Aorta (tissue), 5 donors: ENCODE data around the gene XAB2. TPM values are rescaled to one million over a fixed set of nuclear protein-coding genes. Genes with fewer than 3 reads are reported as not detected.

Experiments used
- ATAC-seq: fragments of 200-7000 bp; cut with Tn5 transposase; one replicate; pipeline ENCODE4 v1.9.1; 2022; ENCODE audit warnings: moderate library complexity; ENCODE audit not compliant: low FRiP score
- DNase-seq, 2 donors: peaks; one replicate each; pipeline ENCODE4 v3.0.0-alpha.2; 2020
- H3K27ac ChIP-seq, 2 donors: one replicate each; pipeline ENCODE4 v1.5.1; 2013; ENCODE audit warnings: low read length in 2 of 2, mild to moderate bottlenecking in 2 of 2, moderate library complexity in 2 of 2, control low read depth in 1 of 2, inconsistent platforms in 1 of 2, low read depth in 1 of 2
- H3K27me3 ChIP-seq, 2 donors: one replicate each; pipeline ENCODE4 v1.6.1; 2013; ENCODE audit warnings: control low read depth in 1 of 2, low read length in 1 of 2, mild to moderate bottlenecking in 1 of 2, moderate library complexity in 1 of 2; ENCODE audit not compliant: insufficient read depth in 2 of 2, control insufficient read depth in 1 of 2
- H3K36me3 ChIP-seq, 2 donors: one replicate each; pipeline ENCODE4 v1.6.1; 2013; ENCODE audit warnings: control low read depth in 1 of 2, low read length in 1 of 2, mild to moderate bottlenecking in 1 of 2; ENCODE audit not compliant: insufficient read depth in 2 of 2, control insufficient read depth in 1 of 2
- H3K4me1 ChIP-seq, 2 donors: one replicate each; pipeline ENCODE4 v1.6.1; 2013; ENCODE audit warnings: low read length in 2 of 2, control low read depth in 1 of 2, mild to moderate bottlenecking in 1 of 2, moderate library complexity in 1 of 2; ENCODE audit not compliant: insufficient read depth in 2 of 2, control insufficient read depth in 1 of 2
- H3K4me3 ChIP-seq, 2 donors: one replicate each; pipeline ENCODE4 v1.5.1; 2013; ENCODE audit warnings: low read length in 2 of 2, control low read depth in 1 of 2, mild to moderate bottlenecking in 1 of 2
- H3K9me3 ChIP-seq: one replicate; pipeline ENCODE4 v1.6.1; 2013; ENCODE audit warnings: mild to moderate bottlenecking, low read length; ENCODE audit not compliant: control insufficient read depth
- WGBS, 2 donors: extraction: QIAGEN DNeasy Blood & Tissue Kit; methylation state at CpG; one replicate each; pipeline ENCODE4 v1.1.7; 2013; 5-methylcytosine and 5-hydroxymethylcytosine counted together
- intact Hi-C, 2 donors: fragments of 100-400 bp; cut with DNase I; formaldehyde crosslinking; loops; one replicate each; pipeline versions ENCODE4 v1.14.2 to v1.15.0; 2022
- long read RNA-seq, 2 donors: library from polyadenylated mRNA; unstranded; transcript quantifications; one replicate each; pipeline ENCODE4 v2.0.0, GENCODE V29; 2020 to 2021
- polyA plus RNA-seq, 2 donors: library from polyadenylated mRNA; stranded (reverse); fragments of 200-250 nt; gene quantifications; one replicate each; pipeline ENCODE4 v1.2.3, GENCODE V29; 2013
- total RNA-seq, 2 donors: library from RNA; stranded (reverse); fragmentation: NEBNext Ultra II Directional; extraction: Animal tissue kit (Norgen Biotek cat#: 25700); gene quantifications; one replicate each; pipeline ENCODE4 v1.2.1, GENCODE V29; 2021
- donor health status: healthy with polysubstance abuse.
- donor health status: Bipolar disorder and iron deficiency.
- donor health status: DM: no; HTN: no; CAD: no.
- donor health status: DM: no; HTN: no; CAD: no.
- donor health status: DM: yes; HTN: yes; CAD: no.

The XAB2 gene
- 10 to 100 TPM; 25.4 to 34.1 TPM for total RNA-seq
- polyA plus RNA-seq, result 10 to 100 TPM; 17.0 to 93.8 TPM
- long read RNA-seq, donor 1, transcript XAB2-201 (19 exons, 2,667 nt), result major isoform, 5 of 8 reads
- long read RNA-seq, donor 1, partial matches to known transcripts, result 2 of 8 reads
- long read RNA-seq, donor 1, other reads (novel, unspliced or antisense), result 1 of 8 reads
- long read RNA-seq, donor 2, partial matches to known transcripts, result 3 of 6 reads
- long read RNA-seq, donor 2, other reads (novel, unspliced or antisense), result 1 of 6 reads

GRCh38 chr19:7629347-7630054 is at the start of gene XAB2, which contains the start of gene PET100:
Gene XAB2 (minus strand): TSS chr19:7629545. CDS start chr19:7629527, 18 bp downstream.
Gene PET100 (plus strand): TSS chr19:7629793. CDS start chr19:7629834, 41 bp downstream.
- intact Hi-C loops, result loop anchor here in 1 of 2 donors (2.0 kb wide), 1 partner anchor 51 kb away; the partner anchor contains the start of gene TRAPPC5
- Histone ChIP-seq H3K4me1 (peaks cover 0 to 3% of the 10 kb centered on the region in 2 donors), H3K27me3 (no peaks in the 10 kb centered on the region), H3K27ac (peak within 1 kb of the TSS in 1 of 2 donors; percentile 20), H3K9me3 (no peaks in the 10 kb centered on the region), H3K4me3 (peak within 1 kb of the TSS; percentile 87 to 88), H3K36me3 (no peaks in the 10 kb centered on the region)
- peak; percentile 96 for ATAC-seq
- WGBS, 2 donors, result 0% methylated on average over 40 of the region's 40 CpGs
- DNase-seq, result peak; percentile 96 to 97

DNA sequence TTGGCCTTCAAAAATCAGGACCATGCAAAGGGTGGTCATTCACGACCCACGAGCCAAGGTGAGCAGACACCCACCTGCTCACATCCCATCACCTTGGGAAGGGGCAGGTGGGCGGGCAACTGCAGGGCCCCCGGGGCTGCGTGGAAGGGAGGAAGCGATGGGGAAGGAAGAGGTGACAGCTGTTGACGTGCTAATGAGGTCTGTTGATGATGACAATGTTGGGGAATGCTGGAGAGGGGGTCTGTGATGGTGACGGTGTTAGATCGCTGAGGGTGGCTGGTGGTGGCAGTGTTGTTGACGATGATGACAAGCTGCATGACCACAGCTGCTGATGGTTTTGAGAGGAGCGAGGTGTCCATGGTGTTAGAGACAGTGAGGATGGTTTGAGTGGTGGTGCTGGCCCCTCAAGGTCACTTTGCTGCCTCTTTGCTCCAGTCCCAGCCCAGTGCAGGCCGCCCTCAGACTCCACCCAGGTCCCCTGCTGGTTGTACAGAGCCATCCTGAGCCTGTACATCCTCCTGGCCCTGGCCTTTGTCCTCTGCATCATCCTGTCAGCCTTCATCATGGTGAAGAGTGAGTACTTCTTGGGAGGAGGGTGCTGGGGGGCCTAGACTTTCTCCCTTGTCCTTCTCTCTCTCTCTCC is 48.4 kb upstream of the XAB2 start:
- Histone ChIP-seq H3K4me1 (no peaks in the 10 kb centered on the region), H3K27me3 (no peaks in the 10 kb centered on the region), H3K27ac (no peak overlapping the region), H3K9me3 (no peaks in the 10 kb centered on the region), H3K36me3 (no peaks in the 10 kb centered on the region), H3K4me3 (no peak overlapping the region)
- DNase-seq, result no peak
- 46 to 49% methylated on average over 12 of the region's 12 CpGs for WGBS, 2 donors
- intact Hi-C loops, result loop anchor here in 1 of 2 donors (2.0 to 5.0 kb wide), 2 partner anchors 27 to 325 kb away; no protein-coding TSS in a partner anchor
- ATAC-seq, result no peak

- DNase-seq, result no peak
- 51 to 52% methylated on average over 10 of the region's 10 CpGs for WGBS, 2 donors
- ATAC-seq, result no peak
- no peak within 1 kb of the TSS for H3K27ac ChIP-seq
- no peaks in the 10 kb centered on the region for H3K36me3 ChIP-seq
- no peak within 1 kb of the TSS for H3K4me3 ChIP-seq
- no peaks in the 10 kb centered on the region for H3K27me3 ChIP-seq
- no peaks in the 10 kb centered on the region for H3K4me1 ChIP-seq
- no peaks in the 10 kb centered on the region for H3K9me3 ChIP-seq
- intact Hi-C loops, result loop anchor here in 1 of 2 donors (5.0 kb wide), 1 partner anchor 325 kb away; no protein-coding TSS in a partner anchor
These were observed 47.5 kb upstream of the XAB2 start, which contains the start of gene MCEMP1 for GRCh38 chr19:7676854-7677253. Gene MCEMP1 (plus strand): TSS chr19:7677090. CDS start chr19:7677121, 31 bp downstream.

DNA sequence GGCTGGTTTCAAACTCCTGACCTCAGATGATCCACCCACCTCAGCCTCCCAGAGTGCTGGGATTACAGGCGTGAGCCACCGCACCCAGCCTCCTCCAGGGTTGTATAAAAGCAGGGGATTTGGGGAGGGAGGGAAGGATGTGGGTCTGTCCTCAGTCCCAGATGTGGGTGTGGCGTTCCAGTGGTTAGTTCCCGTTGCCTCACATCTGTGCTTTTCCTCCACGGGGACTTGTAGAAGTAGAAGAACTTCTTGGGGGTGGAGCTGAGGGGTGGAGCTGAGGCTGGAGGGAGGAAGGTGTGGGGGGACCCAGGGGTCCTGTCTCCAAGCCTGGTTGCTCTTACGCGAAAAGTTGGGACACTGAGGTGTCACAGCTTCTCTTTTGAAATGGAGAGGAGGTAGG is 47.0 kb upstream of the XAB2 start:
- no peak for DNase-seq
- WGBS, 2 donors, result 44 to 57% methylated on average over 7 of the region's 7 CpGs
- Histone ChIP-seq H3K36me3 (no peaks in the 10 kb centered on the region), H3K4me1 (no peaks in the 10 kb centered on the region), H3K9me3 (no peaks in the 10 kb centered on the region), H3K27ac (no peak overlapping the region), H3K4me3 (no peak overlapping the region), H3K27me3 (no peaks in the 10 kb centered on the region)
- ATAC-seq, result no peak
- intact Hi-C loops, result loop anchor here in 1 of 2 donors (5.0 kb wide), 1 partner anchor 324 kb away; no protein-coding TSS in a partner anchor

DNA sequence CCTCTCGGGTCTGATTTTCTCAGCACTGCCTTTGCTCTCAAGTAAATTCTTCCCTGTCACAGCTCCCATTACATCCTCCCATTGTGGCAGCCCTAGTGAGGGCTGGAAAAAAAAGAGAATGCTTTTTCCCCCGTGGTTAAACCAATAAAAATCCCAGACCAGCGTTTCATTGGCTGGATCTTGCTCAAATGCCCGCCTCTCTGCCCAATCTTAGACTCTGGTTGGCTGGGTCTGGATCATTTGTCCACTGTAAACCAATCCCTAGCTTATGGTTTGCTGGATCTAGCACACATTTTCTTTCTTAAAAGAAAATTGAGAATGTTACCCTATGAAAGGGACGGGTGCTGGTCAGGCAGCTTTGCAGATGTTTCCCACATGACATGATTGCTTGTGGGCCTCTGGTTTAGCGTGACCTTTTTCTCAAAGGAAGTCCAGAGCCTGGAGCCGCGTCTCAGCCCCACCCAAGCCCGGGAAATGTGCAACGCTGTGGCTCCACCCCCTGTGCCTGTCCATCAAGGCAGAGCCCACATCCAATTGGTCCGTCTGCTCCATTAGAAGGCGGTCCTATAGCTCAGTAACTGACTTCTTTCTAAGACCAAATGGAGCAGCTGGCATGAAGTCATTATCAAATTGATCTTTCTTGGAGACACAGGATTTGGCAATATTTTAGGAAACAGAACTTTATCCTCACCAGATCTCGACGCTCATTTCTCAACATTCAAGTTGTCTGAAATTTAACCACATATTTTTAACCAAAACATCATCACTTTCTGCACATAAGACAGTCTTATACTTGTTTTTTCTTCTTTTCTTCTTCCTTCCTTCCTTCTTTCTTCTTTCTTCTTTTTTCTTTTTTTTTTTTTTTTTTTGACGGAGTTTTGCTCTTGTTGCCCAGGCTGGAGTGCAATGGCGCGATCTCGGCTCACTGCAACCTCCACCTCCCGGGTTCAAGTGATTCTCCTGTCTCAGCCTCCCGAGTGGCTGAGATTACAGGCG is 45.0 kb upstream of the XAB2 start:
- H3K9me3 ChIP-seq, result no peaks in the 10 kb centered on the region
- H3K4me3 ChIP-seq, result no peak overlapping the region
- no peaks in the 10 kb centered on the region for H3K4me1 ChIP-seq
- peak; percentile 84 to 85 for DNase-seq
- intact Hi-C loops, result loop anchor here in 1 of 2 donors (5.0 kb wide), 1 partner anchor 322 kb away; no protein-coding TSS in a partner anchor
- WGBS, 2 donors, result 46 to 57% methylated on average over 19 to 21 of the region's 21 CpGs
- no peak for ATAC-seq
- H3K27me3 ChIP-seq, result no peaks in the 10 kb centered on the region
- no peaks in the 10 kb centered on the region for H3K36me3 ChIP-seq
- H3K27ac ChIP-seq, result no peak overlapping the region

- H3K36me3 ChIP-seq, result no peaks in the 10 kb centered on the region
- no peak for ATAC-seq
- no peaks in the 10 kb centered on the region for H3K27me3 ChIP-seq
- 44 to 55% methylated on average over 9 of the region's 9 CpGs for WGBS, 2 donors
- no peak overlapping the region for H3K27ac ChIP-seq
- intact Hi-C loops, result no loop called here
- H3K4me3 ChIP-seq, result no peak overlapping the region
- H3K4me1 ChIP-seq, result no peaks in the 10 kb centered on the region
- no peak for DNase-seq
- H3K9me3 ChIP-seq, result no peaks in the 10 kb centered on the region
These were observed 43.2 kb upstream of the XAB2 start for GRCh38 chr19:7672522-7672921.

GRCh38 chr19:7670790-7671189 is 41.4 kb upstream of the XAB2 start:
- no peak for DNase-seq
- intact Hi-C loops, result no loop called here
- no peaks in the 10 kb centered on the region for H3K9me3 ChIP-seq
- no peaks in the 10 kb centered on the region for H3K4me1 ChIP-seq
- no peak for ATAC-seq
- no peak overlapping the region for H3K4me3 ChIP-seq
- H3K36me3 ChIP-seq, result no peaks in the 10 kb centered on the region
- H3K27me3 ChIP-seq, result no peaks in the 10 kb centered on the region
- 25 to 29% methylated on average over 9 of the region's 9 CpGs for WGBS, 2 donors
- H3K27ac ChIP-seq, result no peak overlapping the region
